NCI-H146 treated with DMSO at 0.1 percent for 48 hours (cell line): Measurements from ENCODE around the gene VPS4A.
A peak's percentile ranks its signal among the peaks of the same experiment; 100 is the strongest.
"Not testable (repeated sequence)": the region's sequence is repeated elsewhere in the genome, so short reads cannot be mapped to it uniquely, and the experiment has no call there.

Source experiments
- DNase-seq: peaks from one replicate; lab custom pipeline; 2025; ENCODE audit not compliant: unreplicated experiment; lab: John Stamatoyannopoulos, UW

The VPS4A gene

GRCh38 chr16:69310653-69311532 lies at the start of gene VPS4A:
VPS4A (plus strand) TSS chr16:69311350; CDS start chr16:69311512, 162 bp downstream.
- DNase-seq, result peak; percentile 64

GRCh38 chr16:69266334-69267063 lies 44.7 kb upstream of the VPS4A start:
- DNase-seq, result no peak

GRCh38 chr16:69267633-69268032 lies 43.5 kb upstream of the VPS4A start:
- DNase-seq, result no peak

- DNase-seq, result no peak
Measured at GRCh38 chr16:69270395-69270794, 40.8 kb upstream of the VPS4A start.

GRCh38 chr16:69270831-69271230 lies 40.3 kb upstream of the VPS4A start:
- DNase-seq, result no peak

GRCh38 chr16:69273009-69273408 lies 38.1 kb upstream of the VPS4A start:
- DNase-seq, result no peak

- DNase-seq, result no peak
Measured at GRCh38 chr16:69274699-69275235, 36.4 kb upstream of the VPS4A start.

GRCh38 chr16:69276148-69277115 lies 34.7 kb upstream of the VPS4A start:
- no peak for DNase-seq

GRCh38 chr16:69277413-69277812 lies 33.7 kb upstream of the VPS4A start:
- DNase-seq, result no peak

- no peak for DNase-seq
Measured at GRCh38 chr16:69283851-69284250, 27.3 kb upstream of the VPS4A start.

GRCh38 chr16:69285240-69285639 lies 25.9 kb upstream of the VPS4A start:
- no peak for DNase-seq

- DNase-seq, result peak; percentile 7
Measured at GRCh38 chr16:69286941-69287713, 24.0 kb upstream of the VPS4A start.

GRCh38 chr16:69291657-69292056 lies 19.5 kb upstream of the VPS4A start:
- not testable (repeated sequence) for DNase-seq

- no peak for DNase-seq
Measured at GRCh38 chr16:69293401-69293800, 17.7 kb upstream of the VPS4A start.

- no peak for DNase-seq
Measured at GRCh38 chr16:69294051-69294450, 17.1 kb upstream of the VPS4A start.

GRCh38 chr16:69296771-69297170 lies 14.4 kb upstream of the VPS4A start:
- DNase-seq, result not testable (repeated sequence)

GRCh38 chr16:69298261-69298660 lies 12.9 kb upstream of the VPS4A start:
- DNase-seq, result no peak

GRCh38 chr16:69301187-69301586 lies 10.0 kb upstream of the VPS4A start:
- DNase-seq, result no peak

- DNase-seq, result no peak
Measured at GRCh38 chr16:69301861-69302260, 9.3 kb upstream of the VPS4A start.

GRCh38 chr16:69302301-69302700 lies 8.8 kb upstream of the VPS4A start:
- no peak for DNase-seq
